Measurements from ENCODE around the gene PIGL. TPM values are rescaled to one million over a fixed set of nuclear protein-coding genes. Genes with fewer than 3 reads are reported as not detected.

Gene PIGL
- total and polyA plus RNA-seq, 2 donors (not counting 3 experiments of a cell fraction or from before 2014, with no cell fraction given) = 28.6 to 40.8 TPM

DNA sequence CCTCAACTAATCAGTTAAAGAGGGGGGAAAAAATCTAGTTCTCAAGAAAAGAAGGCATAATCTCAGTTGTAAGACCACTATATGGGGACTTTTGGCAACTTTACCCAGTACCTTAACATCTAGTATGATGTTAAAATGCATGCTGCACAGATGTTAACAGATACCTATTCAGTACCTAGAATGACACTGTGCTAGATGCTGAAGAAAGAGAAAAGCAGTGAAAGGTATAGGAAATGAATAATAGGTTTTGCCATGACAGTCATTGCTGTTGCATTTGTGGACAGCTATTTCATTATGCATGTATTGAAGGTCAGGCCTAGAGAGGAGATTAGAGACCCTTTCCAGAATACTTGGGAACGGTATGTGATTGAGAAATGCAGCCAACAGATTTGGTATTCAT, 34.5 kb downstream of the PIGL start:
- H3K9me1 ChIP-seq (replicated peaks; ENCODE audit: control insufficient read depth, extremely low read depth, insufficient read depth, low read length) = no peaks in the 10 kb centered on the region
- no peak overlapping the region for H3K4me3 ChIP-seq (replicated peaks in 1 of 3; ENCODE audit: insufficient read depth in 1 of 3, low read depth in 1 of 3, low read length in 3 of 3)
- no peaks in the 10 kb centered on the region for H3K79me2 ChIP-seq (ENCODE audit: control insufficient read depth, insufficient read depth, low read length)
- no peak for DNase-seq (ENCODE audit: low read depth, low spot score)
- H3K9ac ChIP-seq (replicated peaks; ENCODE audit: extremely low read depth, insufficient read depth, low read length) = no peak overlapping the region
- dilution Hi-C loops (cut with MboI; ENCODE audit: extremely low pct_ligation_motif_present, low sequenced_read_pairs) = no loop called here
- peaks cover 5% of the 10 kb centered on the region for H3K4me1 ChIP-seq (ENCODE audit: control insufficient read depth, extremely low read depth, insufficient read depth, low read length)
- H3K9me3 ChIP-seq (replicated peaks; ENCODE audit: control insufficient read depth, insufficient read depth, low read length) = no peaks in the 10 kb centered on the region
- ChIA-PET CTCF (interaction anchor here (0.8 to 1.2 kb wide), 4 partner anchors 9 to 112 kb away, joined by 3 to 4 read pairs (median 3); no protein-coding TSS in a partner anchor), POLR2A (no interaction called here)
- no peak overlapping the region for H3K27ac ChIP-seq (ENCODE audit: insufficient read depth, low read depth, low read length)
- no peak overlapping the region for H3K4me2 ChIP-seq (ENCODE audit: insufficient read depth, low read length)
- no peak overlapping the region for H2AFZ ChIP-seq (ENCODE audit: low read depth, low read length)
- TF ChIP-seq POLR2A (IDR thresholded peaks at IDR 0.05; ENCODE audit: low read depth, low read length) = no peak
- no peak for TF ChIP-seq EZH2 (IDR thresholded peaks at IDR 0.05; ENCODE audit: borderline replicate concordance, low read depth, low read length, severe bottlenecking)
- TF ChIP-seq MAX (IDR thresholded peaks at IDR 0.05; ENCODE audit: insufficient read depth, insufficient read length) = no peak
- TF ChIP-seq CTCF (IDR thresholded peaks at IDR 0.05; ENCODE audit: extremely low read depth in 1 of 2, insufficient read depth in 1 of 2, low read depth in 1 of 2, low read length in 2 of 2) = no peak
- TF ChIP-seq POLR2AphosphoS5 (IDR thresholded peaks at IDR 0.05; ENCODE audit: insufficient read depth, low read depth, low read length) = no peak
- TF ChIP-seq JUN (IDR thresholded peaks at IDR 0.05; ENCODE audit: borderline replicate concordance, insufficient read depth, insufficient read length, low read depth) = no peak
- TF ChIP-seq GATA2 (IDR thresholded peaks at IDR 0.05; ENCODE audit: insufficient read depth, insufficient read length, low read depth, low read length) = no peak
- no peak for TF ChIP-seq FOS (IDR thresholded peaks at IDR 0.05; ENCODE audit: borderline replicate concordance, insufficient read depth, low read length)
- no peak for TF ChIP-seq MYC (IDR thresholded peaks at IDR 0.05; ENCODE audit: low read depth, low read length)
- no TSS peak for BruUV-seq (replicated peaks)
- intact Hi-C loops (cut with micrococcal nuclease) = no loop called here
- no peak for FAIRE-seq
- no peaks in the 10 kb centered on the region for H4K20me1 ChIP-seq (replicated peaks; ENCODE audit: control insufficient read depth, extremely low read depth, insufficient read depth, low read length)
- H3K36me3 ChIP-seq (ENCODE audit: control insufficient read depth in 2 of 2, extremely low read depth in 1 of 2, insufficient read depth in 2 of 2, low read length in 2 of 2) = no peaks in the 10 kb centered on the region
- H3K27me3 ChIP-seq (ENCODE audit: control insufficient read depth in 2 of 2, insufficient read depth in 2 of 2, low read length in 2 of 2) = no peaks in the 10 kb centered on the region

Measured in endothelial cell of umbilical vein (primary cell).